Stimulated activated naive CD4-positive, alpha-beta T cell treated with Interleukin-2 at 50 U/mL for 16 hours (primary cell): ENCODE measurements around the gene MFAP3.

Experiments
- DNase-seq: peaks from one replicate; lab custom pipeline; 2025; lab: John Stamatoyannopoulos, UW

MFAP3 gene

DNA sequence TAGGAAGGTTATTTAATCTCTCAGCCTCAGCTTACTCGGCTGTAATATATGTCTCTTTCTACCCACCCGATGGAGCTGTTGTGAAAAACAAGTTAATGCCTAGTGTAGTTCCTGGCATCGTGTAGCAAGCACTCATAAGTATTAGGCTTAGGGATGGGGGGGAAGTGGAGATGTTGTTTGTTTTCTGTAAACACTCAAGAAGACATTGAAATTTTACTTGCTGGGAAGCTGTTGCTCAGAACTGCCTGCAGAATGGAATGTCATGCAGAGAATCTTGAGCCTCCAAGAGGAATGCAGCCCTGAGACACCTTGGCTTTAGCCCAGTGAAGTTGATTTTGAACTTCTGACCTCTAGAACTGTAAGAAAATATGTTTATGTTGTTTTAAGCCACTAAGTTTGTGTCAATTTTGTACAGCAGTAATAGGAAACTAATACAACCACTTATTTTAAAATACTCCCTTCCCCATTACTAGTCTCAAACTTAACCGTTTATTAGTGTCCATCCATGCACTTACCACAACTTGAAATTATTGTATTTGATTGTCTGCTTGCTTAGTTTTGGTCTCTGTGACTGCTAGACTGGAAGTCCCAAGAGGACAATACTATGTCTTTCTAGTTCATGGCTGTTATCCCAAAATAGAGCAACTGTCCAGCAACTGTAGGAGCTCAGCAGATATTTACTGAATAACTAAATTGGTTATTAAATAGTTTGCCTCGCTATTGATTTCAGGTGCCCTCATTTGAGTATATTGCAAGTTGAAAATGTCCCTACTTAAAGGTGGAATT lies 53.8 kb downstream of the MFAP3 start:
- no peak for DNase-seq

DNA sequence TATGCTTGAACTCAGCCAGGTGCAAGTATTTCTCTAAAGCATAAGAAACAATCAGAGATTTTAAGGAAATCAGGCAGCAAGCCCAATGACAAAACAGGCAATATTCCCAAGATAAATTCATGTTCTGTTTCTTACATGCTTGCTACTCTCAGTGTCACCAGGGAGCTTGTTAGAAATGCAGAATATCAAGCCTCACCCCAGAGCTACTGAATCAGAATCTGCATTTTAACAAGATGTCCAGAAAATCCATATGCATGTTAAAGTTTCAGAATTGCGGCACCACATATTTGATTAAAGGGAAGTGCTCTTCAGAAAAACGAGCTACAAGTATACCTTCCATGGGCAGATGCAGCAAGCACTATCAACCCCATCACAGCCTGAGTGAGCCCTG lies 54.4 kb downstream of the MFAP3 start:
- DNase-seq = no peak

DNA sequence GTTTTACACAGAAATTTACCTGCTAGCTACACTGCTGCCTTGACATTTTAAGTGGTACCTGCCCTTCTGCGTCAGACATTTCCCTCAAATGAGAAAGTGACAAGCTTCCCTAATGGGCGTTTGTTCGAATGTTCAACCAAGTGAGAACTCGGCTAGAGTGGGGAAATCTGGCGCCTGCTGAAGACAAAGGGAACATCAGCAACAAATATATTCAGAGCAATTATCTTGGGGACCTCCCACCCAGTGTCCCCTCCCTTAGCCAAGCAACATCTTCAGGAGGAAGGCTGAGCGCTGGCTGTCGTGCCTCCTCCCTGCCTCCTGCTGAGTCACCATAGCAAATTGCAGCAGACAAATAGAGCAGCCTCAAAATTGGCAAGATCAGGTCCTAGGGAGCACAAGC lies 57.1 kb downstream of the MFAP3 start:
- no peak for DNase-seq

DNA sequence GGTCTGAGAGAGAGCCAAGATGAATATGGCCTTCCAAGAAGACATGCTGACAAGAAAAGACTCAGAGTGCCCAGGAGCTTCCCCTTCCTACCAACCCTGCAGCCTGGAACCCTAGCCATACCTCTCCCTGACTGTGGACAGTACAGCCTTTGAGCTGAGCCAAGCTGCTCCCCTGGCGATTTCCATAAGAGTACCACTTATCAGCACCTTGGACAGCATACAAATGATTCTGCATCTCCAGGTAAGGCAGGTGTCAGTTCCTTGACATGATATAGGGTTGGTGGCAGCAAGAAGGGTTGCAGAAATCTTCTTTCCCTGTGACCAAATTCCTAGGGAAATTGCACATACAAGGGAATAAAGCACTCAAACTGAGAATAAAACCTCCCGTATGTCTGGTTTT lies 58.3 kb downstream of the MFAP3 start:
- no peak for DNase-seq

DNA sequence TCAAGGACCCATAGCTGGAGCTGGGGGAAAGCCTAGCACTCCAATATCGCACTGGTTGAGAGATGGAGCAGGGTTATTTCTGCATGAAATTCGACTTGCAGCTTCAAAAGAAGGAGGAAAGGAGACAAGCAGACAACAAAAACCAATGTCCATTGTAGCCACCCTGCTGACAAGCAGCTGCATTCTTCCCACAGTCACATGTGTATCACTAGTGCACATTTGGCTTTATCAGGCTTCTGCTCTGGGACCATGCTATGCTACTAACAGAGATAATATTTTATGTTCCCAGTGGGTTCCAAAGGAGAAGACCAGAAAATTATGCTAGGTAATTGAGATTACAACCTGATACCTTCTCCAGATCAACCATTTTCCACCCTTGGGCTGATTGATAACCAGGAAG lies 59.7 kb downstream of the MFAP3 start:
- no peak for DNase-seq

DNA sequence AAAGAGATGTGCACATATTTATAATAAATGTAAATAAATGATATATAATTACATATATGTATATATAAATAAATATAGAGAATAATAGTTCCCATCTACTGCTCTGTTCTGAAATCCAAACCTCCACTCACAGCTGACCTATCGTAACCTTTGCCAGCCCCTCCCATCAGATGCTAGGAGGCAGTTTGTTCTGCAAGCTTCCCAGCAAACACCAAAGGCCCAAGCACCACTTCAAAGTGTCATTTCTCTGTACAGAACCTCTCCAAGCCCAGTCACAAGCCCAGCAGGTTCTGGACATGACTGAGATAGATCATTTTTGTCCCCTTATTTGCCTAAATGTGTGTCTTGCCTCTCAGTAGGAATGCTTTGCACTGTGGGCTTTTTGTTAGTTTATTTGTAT lies 62.4 kb downstream of the MFAP3 start:
- no peak for DNase-seq

DNA sequence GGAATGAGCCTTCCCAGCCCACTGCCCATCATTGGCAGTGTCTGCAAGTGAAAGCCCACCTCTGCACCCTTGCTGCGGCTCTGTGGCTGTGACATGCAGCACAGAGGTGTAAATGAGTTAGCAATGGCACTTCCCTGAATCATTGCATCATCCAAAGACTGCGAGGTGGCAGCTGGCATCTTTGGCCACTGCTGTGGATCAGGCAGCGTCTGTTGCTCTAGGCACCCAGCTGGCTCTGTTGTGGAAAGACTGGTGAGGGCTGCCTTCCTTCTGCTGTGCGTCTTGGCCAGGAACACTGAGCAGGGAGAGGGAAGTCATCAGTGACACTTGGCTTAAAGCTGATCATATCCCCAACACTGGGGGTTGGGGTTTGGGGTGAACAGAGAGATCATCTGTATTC lies 64.5 kb downstream of the MFAP3 start:
- no peak for DNase-seq
